ENCODE results near the gene BRSK1.

BRSK1 gene

DNA sequence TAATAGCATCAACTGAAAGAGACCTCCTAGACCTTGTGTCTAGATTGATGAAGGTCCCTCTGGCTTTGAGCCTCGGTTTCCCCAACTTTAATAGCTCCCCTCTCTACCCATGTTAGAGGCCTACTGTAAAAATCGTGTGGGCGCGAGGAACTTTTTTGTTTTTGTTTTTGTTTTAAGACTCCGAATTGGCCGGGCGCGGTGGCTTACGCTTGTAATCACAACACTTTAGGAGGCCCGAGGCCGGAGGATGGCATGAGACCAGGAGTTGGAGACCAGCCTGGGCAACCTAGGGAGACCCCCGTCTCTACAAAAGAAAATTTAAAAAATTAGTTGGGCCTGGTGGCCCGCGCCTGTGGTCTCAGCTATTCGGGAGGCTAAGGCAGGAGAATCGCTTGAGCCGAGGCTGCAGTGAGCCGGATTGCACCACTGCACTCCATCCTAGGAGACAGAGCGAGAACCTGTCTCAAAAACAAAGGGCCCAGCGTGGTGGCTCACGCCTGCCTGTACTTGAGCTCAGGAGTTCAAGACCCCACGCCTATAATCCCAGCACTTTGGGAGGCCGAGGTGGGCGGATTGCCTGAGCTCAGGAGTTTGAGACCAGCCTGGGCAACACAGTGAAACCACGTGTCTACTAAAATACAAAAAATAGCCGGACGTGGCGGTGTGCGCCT, 24.1 kb upstream of the BRSK1 start:
- H3K4me3 ChIP-seq (ENCODE audit: low read length): peak overlapping the region; percentile 49
- DNase-seq (ENCODE audit: low read depth): no peak
- TF ChIP-seq, protein P1, sequence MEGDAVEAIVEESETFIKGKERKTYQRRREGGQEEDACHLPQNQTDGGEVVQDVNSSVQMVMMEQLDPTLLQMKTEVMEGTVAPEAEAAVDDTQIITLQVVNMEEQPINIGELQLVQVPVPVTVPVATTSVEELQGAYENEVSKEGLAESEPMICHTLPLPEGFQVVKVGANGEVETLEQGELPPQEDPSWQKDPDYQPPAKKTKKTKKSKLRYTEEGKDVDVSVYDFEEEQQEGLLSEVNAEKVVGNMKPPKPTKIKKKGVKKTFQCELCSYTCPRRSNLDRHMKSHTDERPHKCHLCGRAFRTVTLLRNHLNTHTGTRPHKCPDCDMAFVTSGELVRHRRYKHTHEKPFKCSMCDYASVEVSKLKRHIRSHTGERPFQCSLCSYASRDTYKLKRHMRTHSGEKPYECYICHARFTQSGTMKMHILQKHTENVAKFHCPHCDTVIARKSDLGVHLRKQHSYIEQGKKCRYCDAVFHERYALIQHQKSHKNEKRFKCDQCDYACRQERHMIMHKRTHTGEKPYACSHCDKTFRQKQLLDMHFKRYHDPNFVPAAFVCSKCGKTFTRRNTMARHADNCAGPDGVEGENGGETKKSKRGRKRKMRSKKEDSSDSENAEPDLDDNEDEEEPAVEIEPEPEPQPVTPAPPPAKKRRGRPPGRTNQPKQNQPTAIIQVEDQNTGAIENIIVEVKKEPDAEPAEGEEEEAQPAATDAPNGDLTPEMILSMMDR (conservative IDR thresholded peaks at IDR 0.05; ENCODE audit: low read depth, low read length): no peak

DNA sequence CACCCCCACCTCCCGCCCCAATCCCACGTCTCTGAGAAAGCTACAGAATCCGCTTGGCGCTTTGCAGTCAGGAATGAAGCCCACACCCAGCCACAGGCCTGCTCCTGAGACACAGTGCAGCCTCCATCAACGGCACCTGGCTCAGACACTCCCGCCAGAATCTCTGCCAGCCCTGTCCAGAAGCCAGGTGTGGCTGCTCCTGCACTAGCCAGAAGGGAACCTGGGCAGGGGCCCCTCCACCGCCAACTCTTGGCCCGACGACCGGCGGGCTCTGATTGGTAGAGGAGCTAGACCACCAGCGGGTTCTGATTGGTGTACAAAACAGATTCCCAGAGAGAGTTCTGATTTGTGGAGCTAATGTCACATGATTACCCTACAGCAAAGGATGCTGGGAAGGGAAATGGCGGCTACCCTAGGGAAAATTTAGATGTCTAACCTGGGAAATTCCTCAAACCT, 22.1 kb upstream of the BRSK1 start:
- no peak overlapping the region for H3K4me3 ChIP-seq (ENCODE audit: low read length)
- DNase-seq (ENCODE audit: low read depth): no peak
- TF ChIP-seq, protein P1 (conservative IDR thresholded peaks at IDR 0.05; ENCODE audit: low read depth, low read length): no peak

DNA sequence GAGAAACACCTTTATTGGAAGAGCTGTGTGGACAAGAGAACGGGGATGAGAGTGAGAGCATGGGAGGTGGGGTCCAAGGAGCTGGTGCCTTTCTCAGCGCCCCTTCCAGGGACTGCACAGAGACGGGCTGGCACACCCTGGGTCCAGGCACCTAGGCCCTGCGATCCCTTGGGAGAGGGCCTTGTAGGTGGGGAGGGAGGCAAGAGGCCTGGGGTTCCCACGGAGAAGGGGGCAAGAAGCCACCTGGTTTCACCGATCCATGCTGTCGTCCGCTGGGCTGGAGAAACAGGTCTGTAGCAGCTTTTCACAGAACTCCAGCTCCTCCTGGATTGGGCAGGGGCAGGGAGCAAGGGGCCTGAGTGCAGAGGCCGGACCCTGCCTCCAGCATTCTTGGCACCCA, 21.4 kb upstream of the BRSK1 start:
- no peak for DNase-seq (ENCODE audit: low read depth)
- TF ChIP-seq, protein P1 (conservative IDR thresholded peaks at IDR 0.05; ENCODE audit: low read depth, low read length): no peak
- no peak overlapping the region for H3K4me3 ChIP-seq (ENCODE audit: low read length)

DNA sequence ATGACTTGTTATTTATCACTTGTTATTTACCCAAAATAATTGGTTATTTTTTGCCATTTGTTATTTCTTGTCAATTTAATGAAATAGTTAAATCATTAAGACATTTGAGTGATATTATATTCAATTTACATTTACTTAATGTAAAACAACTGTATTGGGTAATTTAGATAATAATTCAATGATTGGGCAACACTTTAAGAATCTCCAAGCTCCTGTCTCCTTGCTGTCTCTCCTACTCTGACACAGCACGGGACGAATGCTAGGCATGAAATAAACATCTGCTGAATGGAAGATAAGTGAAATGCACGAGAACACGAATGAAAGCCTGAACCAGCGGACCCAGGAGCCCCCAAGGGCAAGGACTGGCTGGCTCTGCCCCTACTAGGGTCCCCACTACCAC, 19.3 kb upstream of the BRSK1 start:
- DNase-seq (ENCODE audit: low read depth): no peak
- no peak overlapping the region for H3K4me3 ChIP-seq (ENCODE audit: low read length)
- TF ChIP-seq, protein P1 (conservative IDR thresholded peaks at IDR 0.05; ENCODE audit: low read depth, low read length): no peak

DNA sequence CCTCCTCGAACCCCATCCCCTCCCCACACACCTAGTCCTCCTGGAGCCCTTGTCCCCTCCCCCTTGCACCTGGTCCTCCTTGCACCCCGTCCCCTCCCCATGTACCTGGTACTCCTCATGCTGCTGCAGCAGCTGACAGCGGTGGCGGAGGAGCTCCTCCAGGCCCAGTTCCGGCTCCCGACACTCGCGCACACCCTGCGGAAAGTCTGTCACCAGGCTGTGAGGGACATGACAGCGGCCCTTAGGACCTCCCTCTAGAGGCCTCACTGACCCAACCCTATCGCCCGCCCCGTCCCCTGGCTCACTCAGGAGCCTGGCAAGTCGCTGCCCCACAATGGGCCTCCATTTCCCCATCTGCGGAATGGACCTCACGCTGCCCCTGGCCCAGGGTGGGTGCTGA, 18.6 kb upstream of the BRSK1 start:
- H3K4me3 ChIP-seq (ENCODE audit: low read length): no peak overlapping the region

DNA sequence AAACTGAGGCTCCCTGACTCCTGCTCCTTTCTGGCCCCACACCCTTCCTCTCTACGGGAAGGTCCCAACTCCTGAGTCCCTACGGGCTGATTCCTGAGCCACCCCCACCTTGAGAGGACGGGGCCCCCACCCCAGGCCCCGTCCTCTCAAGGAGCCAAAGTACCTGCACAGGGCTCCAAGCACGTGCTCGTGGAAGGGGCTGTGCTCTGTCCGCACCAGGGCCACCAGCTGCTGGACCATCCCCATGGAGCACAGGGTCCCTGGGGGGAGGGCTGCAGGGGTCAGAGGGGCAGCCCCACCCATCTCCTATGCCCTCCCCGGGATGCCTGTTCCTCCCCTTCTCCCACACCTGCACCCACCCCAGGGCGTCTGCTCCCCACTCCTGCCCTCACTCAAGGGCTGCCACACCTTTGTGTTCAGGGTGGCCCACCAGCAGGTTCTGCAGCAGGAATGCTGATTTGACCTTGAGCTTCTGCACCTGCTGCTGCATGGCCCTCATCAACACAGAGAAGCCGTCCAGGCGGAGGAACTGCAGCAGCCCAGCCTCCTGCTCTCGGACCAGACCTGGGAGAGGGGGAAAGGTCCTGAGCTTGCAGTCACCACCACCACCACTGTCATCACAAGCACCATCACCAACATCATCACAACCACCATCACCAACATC, 17.9 kb upstream of the BRSK1 start:
- TF ChIP-seq, protein P1 (conservative IDR thresholded peaks at IDR 0.05; ENCODE audit: low read depth, low read length): no peak
- no peak overlapping the region for H3K4me3 ChIP-seq (ENCODE audit: low read length)
- no peak for DNase-seq (ENCODE audit: low read depth)

More for the DNA sequence above, 18.6 kb upstream of the BRSK1 start:
- DNase-seq (ENCODE audit: low read depth): no peak
- TF ChIP-seq, protein P1 (conservative IDR thresholded peaks at IDR 0.05; ENCODE audit: low read depth, low read length): no peak

DNA sequence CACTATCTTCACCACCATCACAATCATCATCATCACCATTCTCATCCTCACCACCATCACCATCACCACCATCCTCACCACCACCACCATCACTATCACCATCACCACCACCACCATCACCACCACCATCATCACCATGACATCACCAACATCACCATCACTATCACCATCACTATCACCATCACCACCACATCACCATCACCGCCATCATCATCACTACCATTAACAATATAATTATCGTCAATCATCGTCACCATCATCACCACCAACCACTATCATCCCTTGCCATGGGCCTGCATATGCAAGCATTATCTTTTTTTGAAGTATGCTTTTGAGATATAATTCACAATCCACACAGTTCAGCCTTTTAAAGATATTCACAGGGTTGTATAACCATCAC, 17.4 kb upstream of the BRSK1 start:
- no peak for DNase-seq (ENCODE audit: low read depth)
- no peak overlapping the region for H3K4me3 ChIP-seq (ENCODE audit: low read length)
- TF ChIP-seq, protein P1 (conservative IDR thresholded peaks at IDR 0.05; ENCODE audit: low read depth, low read length): no peak
